PC-9 (cell line): ENCODE measurements around the gene C1orf159. TPM values are rescaled to one million over a fixed set of nuclear protein-coding genes. Genes with fewer than 3 reads are reported as not detected.

Experiments used
- BruUV-seq: library from RNA; stranded (reverse); fragments of 400-500 nt; replicated peaks from 2 replicates; lab custom pipeline; 2021; lab: Mats Ljungman, UMichigan
- CTCF ChIA-PET: fragments of 300-600 bp; sonication (Branson Sonifier 250); formaldehyde crosslinking; loops from one replicate; lab custom pipeline; 2022; ENCODE audit warnings: antibody characterized with exemption; lab: Charles Lee
- POLR2A ChIA-PET: fragments of 300-600 bp; sonication (Branson Sonifier 250); formaldehyde crosslinking; loops from one replicate; lab custom pipeline; 2022; ENCODE audit warnings: antibody characterized with exemption; ENCODE audit not compliant: unreplicated experiment; lab: Charles Lee
- DNase-seq, 2 experiments: peaks; one replicate each; pipeline versions ENCODE4 v3.0.0 to v3.0.0-alpha.2; 2015 to 2022; ENCODE audit warnings: mixed read lengths in 1 of 2
- H2AFZ ChIP-seq: fragments of 200-600 bp; sonication (generic); 2 replicates; pipeline ENCODE4 v1.8.1; 2017; ENCODE audit warnings: antibody characterized with exemption
- H3F3A ChIP-seq: fragments of 200-600 bp; sonication (generic); 2 replicates; pipeline ENCODE4 v1.8.1; 2017; ENCODE audit warnings: antibody characterized with exemption, mild to moderate bottlenecking, low read depth; ENCODE audit not compliant: insufficient read depth
- H3K27ac ChIP-seq: fragments of 200-600 bp; sonication (generic); 2 replicates; pipeline ENCODE4 v1.6.1; 2016; ENCODE audit warnings: mixed run types
- H3K27me3 ChIP-seq: fragments of 200-600 bp; sonication (generic); 2 replicates; pipeline ENCODE4 v1.6.1; 2016; ENCODE audit warnings: low read depth, mixed run types; ENCODE audit not compliant: insufficient read depth
- H3K36me3 ChIP-seq: fragments of 200-600 bp; sonication (generic); 2 replicates; pipeline ENCODE4 v1.6.1; 2016; ENCODE audit warnings: low read depth, mixed run types
- H3K4me1 ChIP-seq: fragments of 200-600 bp; sonication (generic); replicated peaks from 2 replicates; pipeline ENCODE4 v1.6.1; 2016; ENCODE audit warnings: mixed run types; ENCODE audit not compliant: insufficient read depth
- H3K4me2 ChIP-seq: fragments of 200-600 bp; sonication (generic); 2 replicates; pipeline ENCODE4 v1.6.1; 2017; ENCODE audit warnings: mixed run types
- H3K4me3 ChIP-seq: fragments of 200-600 bp; sonication (generic); 2 replicates; pipeline ENCODE4 v1.6.1; 2016; ENCODE audit warnings: mixed run types
- H3K79me2 ChIP-seq: fragments of 200-600 bp; sonication (generic); 2 replicates; pipeline ENCODE4 v1.6.1; 2017; ENCODE audit warnings: low read depth, mixed run types
- H3K9me2 ChIP-seq: fragments of 200-600 bp; sonication (generic); 2 replicates; pipeline ENCODE4 v1.8.1; 2017; ENCODE audit warnings: mild to moderate bottlenecking; ENCODE audit not compliant: insufficient read depth
- H3K9me3 ChIP-seq: fragments of 200-600 bp; sonication (generic); 2 replicates; pipeline ENCODE4 v1.8.1; 2016; ENCODE audit warnings: low read depth; ENCODE audit not compliant: insufficient read depth
- H4K20me1 ChIP-seq: fragments of 200-600 bp; sonication (generic); 2 replicates; pipeline ENCODE4 v1.8.1; 2017; ENCODE audit not compliant: insufficient read depth
- CTCF ChIP-seq: fragments of 200-600 bp; sonication (generic); conservative IDR thresholded peaks from 2 replicates; pipeline ENCODE4 v1.6.1; 2017; ENCODE audit warnings: mixed run types, antibody characterized with exemption, mild to moderate bottlenecking, moderate library complexity
- EZH2 ChIP-seq: fragments of 200-600 bp; sonication (generic); IDR thresholded peaks from 2 replicates; pipeline ENCODE4 v1.8.0; 2017; ENCODE audit warnings: antibody characterized with exemption, low read depth
- intact Hi-C: fragments of 100-400 bp; cut with micrococcal nuclease; formaldehyde crosslinking; loops from one replicate; pipeline ENCODE4 v1.10.0; 2022; ENCODE audit not compliant: unreplicated experiment
- total RNA-seq: library from RNA; stranded (reverse); gene quantifications from 2 replicates; pipeline ENCODE4 v1.2.3, GENCODE V29; 2021

C1orf159 gene
- total RNA-seq, 1 experiment from 2014 or later: 31.1 TPM

- Histone ChIP-seq H3K36me3 (no peaks in the 10 kb centered on the region), H2AFZ (peak overlapping the region; percentile 55; the same call in 1 of the 2 replicates), H3K9me2 (no peaks in the 10 kb centered on the region), H3F3A (peaks cover 28% of the 10 kb centered on the region; the same call in 1 of the 2 replicates), H3K27me3 (no peaks in the 10 kb centered on the region), H3K27ac (0 out of 2 replicates have a peak overlapping the region, but pooled peaks have one; percentile 27), H3K4me2 (peak overlapping the region; percentile 69), H3K4me3 (peak overlapping the region; percentile 9; the same call in 1 of the 2 replicates), H3K79me2 (no peaks in the 10 kb centered on the region), H3K4me1 (peaks cover 22% of the 10 kb centered on the region), H4K20me1 (no peaks in the 10 kb centered on the region), H3K9me3 (no peaks in the 10 kb centered on the region)
- no TSS peak for BruUV-seq
- intact Hi-C loops: loop anchor here (2.0 kb wide), 1 partner anchor 38 kb away; no protein-coding TSS in a partner anchor
- TF ChIP-seq EZH2 (no peak), CTCF (no peak)
- POLR2A ChIA-PET: interaction anchor here (0.6 kb wide), 1 partner anchor 37 kb away, joined by 4 read pairs; no protein-coding TSS in a partner anchor
- CTCF ChIA-PET: interaction anchor here (0.7 kb wide), 1 partner anchor 166 kb away, joined by 5 read pairs; no protein-coding TSS in a partner anchor
- peak; percentile 43 to 51 for DNase-seq
These were observed 9.1 kb upstream of the C1orf159 start for GRCh38 chr1:1124786-1125642.

- H3K79me2 ChIP-seq: no peaks in the 10 kb centered on the region
- H3K4me1 ChIP-seq: peaks cover 22% of the 10 kb centered on the region
- TF ChIP-seq CTCF (no peak), EZH2 (no peak)
- DNase-seq: no peak
- H2AFZ ChIP-seq: no peak overlapping the region; the same call in 1 of the 2 replicates
- H3K27ac ChIP-seq: no peak overlapping the region
- H3K4me2 ChIP-seq: peak overlapping the region; percentile 69
- no TSS peak for BruUV-seq
- H3K36me3 ChIP-seq: no peaks in the 10 kb centered on the region
- no peaks in the 10 kb centered on the region for H4K20me1 ChIP-seq
- H3K27me3 ChIP-seq: no peaks in the 10 kb centered on the region
- peak overlapping the region; percentile 9; the same call in 1 of the 2 replicates for H3K4me3 ChIP-seq
- ChIA-PET CTCF (interaction anchor here (0.7 kb wide), 1 partner anchor 167 kb away, joined by 5 read pairs; no protein-coding TSS in a partner anchor), POLR2A (interaction anchor here (0.6 kb wide), 1 partner anchor 38 kb away, joined by 4 read pairs; no protein-coding TSS in a partner anchor)
- intact Hi-C loops: loop anchor here (2.0 kb wide), 1 partner anchor 38 kb away; no protein-coding TSS in a partner anchor
- H3K9me2 ChIP-seq: no peaks in the 10 kb centered on the region
- peaks cover 28% of the 10 kb centered on the region; the same call in 1 of the 2 replicates for H3F3A ChIP-seq
- H3K9me3 ChIP-seq: no peaks in the 10 kb centered on the region
These were observed 8.6 kb upstream of the C1orf159 start for GRCh38 chr1:1124508-1124785.
